ENCODE measurements around the gene PAQR7. TPM values are rescaled to one million over a fixed set of nuclear protein-coding genes. Genes with fewer than 3 reads are reported as not detected.

The PAQR7 gene
- total RNA-seq, 1 donor from 2014 or later, result 6.9 TPM

- intact Hi-C loops (cut with DNase I), result no loop called here
- peak overlapping the region; percentile 81 to 90 for H3K27ac ChIP-seq
- H3K9me3 ChIP-seq, result no peaks in the 10 kb centered on the region
- no peaks in the 10 kb centered on the region for H3K36me3 ChIP-seq
- peaks cover 6 to 19% of the 10 kb centered on the region in 2 donors for H3K4me1 ChIP-seq
- no peaks in the 10 kb centered on the region for H3K27me3 ChIP-seq
- TF ChIP-seq CTCF (IDR thresholded peaks at IDR 0.05), result no peak
- H3K4me3 ChIP-seq, result no peak overlapping the region
- no peak for DNase-seq (ENCODE audit: low spot score in 2 of 2)
Observed at GRCh38 chr1:25893116-25893515, 17.6 kb upstream of the PAQR7 start.

GRCh38 chr1:25891606-25892005 lies 16.1 kb upstream of the PAQR7 start:
- no peak for TF ChIP-seq CTCF (IDR thresholded peaks at IDR 0.05)
- Histone ChIP-seq H3K9me3 (no peaks in the 10 kb centered on the region), H3K4me1 (peaks cover 6 to 19% of the 10 kb centered on the region in 2 donors), H3K27ac (peak overlapping the region; percentile 81 to 90), H3K27me3 (no peaks in the 10 kb centered on the region), H3K36me3 (no peaks in the 10 kb centered on the region), H3K4me3 (no peak overlapping the region)
- intact Hi-C loops (cut with DNase I), result no loop called here
- DNase-seq (ENCODE audit: low spot score in 2 of 2), result no peak

- DNase-seq (ENCODE audit: low spot score in 2 of 2), result no peak
- TF ChIP-seq CTCF (IDR thresholded peaks at IDR 0.05), result no peak
Observed at GRCh38 chr1:25890239-25891034, 14.9 kb upstream of the PAQR7 start.

GRCh38 chr1:25889470-25889869 lies 14.0 kb upstream of the PAQR7 start:
- intact Hi-C loops (cut with DNase I), result no loop called here
- no peak overlapping the region for H3K4me3 ChIP-seq
- peaks cover 3 to 14% of the 10 kb centered on the region in 2 donors for H3K4me1 ChIP-seq
- no peak for DNase-seq (ENCODE audit: low spot score in 2 of 2)
- no peak overlapping the region for H3K27ac ChIP-seq
- H3K27me3 ChIP-seq, result no peaks in the 10 kb centered on the region
- H3K9me3 ChIP-seq, result no peaks in the 10 kb centered on the region
- H3K36me3 ChIP-seq, result no peaks in the 10 kb centered on the region
- no peak for TF ChIP-seq CTCF (IDR thresholded peaks at IDR 0.05)

More at GRCh38 chr1:25890239-25891034, 14.9 kb upstream of the PAQR7 start:
- Histone ChIP-seq H3K27ac (no peak overlapping the region), H3K36me3 (no peaks in the 10 kb centered on the region), H3K27me3 (no peaks in the 10 kb centered on the region), H3K4me3 (no peak overlapping the region), H3K4me1 (peaks cover 3 to 14% of the 10 kb centered on the region in 2 donors), H3K9me3 (no peaks in the 10 kb centered on the region)
- intact Hi-C loops (cut with DNase I), result no loop called here

GRCh38 chr1:25888426-25888987 lies 13.0 kb upstream of the PAQR7 start:
- Histone ChIP-seq H3K4me3 (no peak overlapping the region), H3K27me3 (no peaks in the 10 kb centered on the region), H3K36me3 (no peaks in the 10 kb centered on the region), H3K9me3 (no peaks in the 10 kb centered on the region), H3K27ac (no peak overlapping the region), H3K4me1 (peaks cover 3 to 14% of the 10 kb centered on the region in 2 donors)
- no peak for TF ChIP-seq CTCF (IDR thresholded peaks at IDR 0.05)
- intact Hi-C loops (cut with DNase I), result no loop called here
- no peak for DNase-seq (ENCODE audit: low spot score in 2 of 2)

Measured in ascending aorta (tissue), 2 donors.